OCI-LY7 (cell line): ENCODE measurements around the gene MYL3.

Experiments used
- EZH2phosphoT487 ChIP-seq: fragments of 200-600 bp; sonication (generic); IDR thresholded peaks from 2 replicates; pipeline ENCODE4 v1.6.1; 2018; ENCODE audit warnings: low read depth, borderline replicate concordance, mild to moderate bottlenecking, mixed run types, antibody characterized with exemption, low read length, moderate library complexity, mixed read lengths
- TF ChIP-seq, protein P1 (sequence below): fragments of 200-600 bp; sonication (generic); conservative IDR thresholded peaks from 2 replicates; pipeline ENCODE4 v1.5.1; 2014; ENCODE audit warnings: mild to moderate bottlenecking, antibody characterized with exemption, low read length, moderate library complexity, mixed read lengths

DNA sequence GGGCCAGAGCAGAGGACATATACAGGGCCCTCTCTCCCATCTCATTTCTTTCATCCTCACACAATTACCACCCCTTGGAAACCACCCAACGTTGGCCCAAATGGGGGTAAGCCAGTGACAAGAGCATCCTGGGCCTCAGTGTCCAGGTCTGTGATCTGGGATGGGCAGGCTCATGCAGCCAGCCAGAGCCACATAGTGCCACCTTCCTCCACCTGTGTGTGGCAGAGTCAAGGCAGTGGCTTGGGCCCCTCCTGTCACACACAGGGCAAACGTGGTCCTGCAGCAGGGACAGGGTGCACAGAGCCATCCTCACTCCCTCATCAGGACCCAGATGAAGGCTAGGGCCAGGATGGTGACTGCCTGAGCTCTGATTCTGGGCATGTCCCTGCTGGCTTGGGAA lies 2.3 kb upstream of the MYL3 start:
- TF ChIP-seq, protein P1, sequence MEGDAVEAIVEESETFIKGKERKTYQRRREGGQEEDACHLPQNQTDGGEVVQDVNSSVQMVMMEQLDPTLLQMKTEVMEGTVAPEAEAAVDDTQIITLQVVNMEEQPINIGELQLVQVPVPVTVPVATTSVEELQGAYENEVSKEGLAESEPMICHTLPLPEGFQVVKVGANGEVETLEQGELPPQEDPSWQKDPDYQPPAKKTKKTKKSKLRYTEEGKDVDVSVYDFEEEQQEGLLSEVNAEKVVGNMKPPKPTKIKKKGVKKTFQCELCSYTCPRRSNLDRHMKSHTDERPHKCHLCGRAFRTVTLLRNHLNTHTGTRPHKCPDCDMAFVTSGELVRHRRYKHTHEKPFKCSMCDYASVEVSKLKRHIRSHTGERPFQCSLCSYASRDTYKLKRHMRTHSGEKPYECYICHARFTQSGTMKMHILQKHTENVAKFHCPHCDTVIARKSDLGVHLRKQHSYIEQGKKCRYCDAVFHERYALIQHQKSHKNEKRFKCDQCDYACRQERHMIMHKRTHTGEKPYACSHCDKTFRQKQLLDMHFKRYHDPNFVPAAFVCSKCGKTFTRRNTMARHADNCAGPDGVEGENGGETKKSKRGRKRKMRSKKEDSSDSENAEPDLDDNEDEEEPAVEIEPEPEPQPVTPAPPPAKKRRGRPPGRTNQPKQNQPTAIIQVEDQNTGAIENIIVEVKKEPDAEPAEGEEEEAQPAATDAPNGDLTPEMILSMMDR: no peak
- no peak for TF ChIP-seq EZH2phosphoT487
